GM23338 (cell line): ENCODE data around the gene SPATS1. TPM values are rescaled to one million over a fixed set of nuclear protein-coding genes. Genes with fewer than 3 reads are reported as not detected.

Source experiments
- ATAC-seq: fragments of 200-7000 bp; cut with Tn5 transposase; 3 replicates; pipeline ENCODE4 v1.9.1; 2020
- DNase-seq: peaks from one replicate; pipeline ENCODE4 v3.0.0-alpha.2; 2015; ENCODE audit warnings: low spot score
- H2AFZ ChIP-seq: fragments of 200-600 bp; sonication (generic); 2 replicates; pipeline ENCODE4 v1.8.0; 2016; ENCODE audit warnings: antibody characterized with exemption, mild to moderate bottlenecking, moderate library complexity
- H3F3A ChIP-seq: fragments of 200-600 bp; sonication (generic); replicated peaks from 2 replicates; pipeline ENCODE4 v1.8.0; 2017; ENCODE audit warnings: antibody characterized with exemption, mixed run types, low read depth
- H3K27ac ChIP-seq: fragments of 200-600 bp; sonication (generic); 2 replicates; pipeline ENCODE4 v1.6.1; 2016; ENCODE audit warnings: low read depth
- H3K27me3 ChIP-seq: fragments of 200-600 bp; sonication (generic); 2 replicates; pipeline ENCODE4 v1.8.0; 2016; ENCODE audit warnings: mild to moderate bottlenecking, mixed run types, moderate library complexity; ENCODE audit not compliant: insufficient read depth
- H3K36me3 ChIP-seq: fragments of 200-600 bp; sonication (generic); 2 replicates; pipeline ENCODE4 v1.8.0; 2016; ENCODE audit warnings: mild to moderate bottlenecking; ENCODE audit not compliant: insufficient read depth
- H3K4me1 ChIP-seq: fragments of 200-600 bp; sonication (generic); 2 replicates; pipeline ENCODE4 v1.8.0; 2016; ENCODE audit warnings: mild to moderate bottlenecking, moderate library complexity; ENCODE audit not compliant: insufficient read depth
- H3K4me2 ChIP-seq: fragments of 200-600 bp; sonication (generic); 2 replicates; pipeline ENCODE4 v1.7.1; 2017; ENCODE audit warnings: mixed run types
- H3K4me3 ChIP-seq: fragments of 200-600 bp; sonication (generic); 2 replicates; pipeline ENCODE4 v1.6.1; 2016; ENCODE audit warnings: mixed run types
- H3K79me2 ChIP-seq: fragments of 200-600 bp; sonication (generic); replicated peaks from 2 replicates; pipeline ENCODE4 v1.8.0; 2017; ENCODE audit warnings: mild to moderate bottlenecking; ENCODE audit not compliant: insufficient read depth
- H3K9me2 ChIP-seq: fragments of 200-600 bp; sonication (generic); 2 replicates; pipeline ENCODE4 v1.8.0; 2017; ENCODE audit not compliant: insufficient read depth
- H4K20me1 ChIP-seq: fragments of 200-600 bp; sonication (generic); replicated peaks from 2 replicates; pipeline ENCODE4 v1.8.0; 2017; ENCODE audit warnings: mild to moderate bottlenecking; ENCODE audit not compliant: insufficient read depth
- H3K27ac Mint-ChIP-seq: 2 replicates; pipeline ENCODE4 v1.8.0; 2020; ENCODE audit warnings: inconsistent platforms, mild to moderate bottlenecking, moderate library complexity, mixed read lengths
- H3K27me3 Mint-ChIP-seq: 3 replicates; pipeline ENCODE4 v1.8.0; 2022; ENCODE audit warnings: low read depth, mild to moderate bottlenecking, moderate library complexity, mixed read lengths, inconsistent platforms; ENCODE audit not compliant: insufficient read depth, poor library complexity
- H3K36me3 Mint-ChIP-seq: 3 replicates; pipeline ENCODE4 v1.8.0; 2021; ENCODE audit warnings: low read depth, mild to moderate bottlenecking, inconsistent platforms, moderate library complexity, mixed read lengths
- H3K4me1 Mint-ChIP-seq: 3 replicates; pipeline ENCODE4 v1.8.0; 2020; ENCODE audit warnings: mild to moderate bottlenecking, inconsistent platforms, mixed read lengths
- H3K4me3 Mint-ChIP-seq: 3 replicates; pipeline ENCODE4 v1.8.0; 2021; ENCODE audit warnings: moderate library complexity, mild to moderate bottlenecking, inconsistent platforms, mixed read lengths
- H3K9me3 Mint-ChIP-seq: 3 replicates; pipeline ENCODE4 v1.8.0; 2020; ENCODE audit warnings: moderate library complexity, mild to moderate bottlenecking, inconsistent platforms, mixed read lengths
- CREB1 ChIP-seq: fragments of 250-450 bp; sonication (Bioruptor Pico); IDR thresholded peaks from 2 replicates; pipeline ENCODE4 v1.5.0; 2020; ENCODE audit warnings: low read depth, mild to moderate bottlenecking, moderate library complexity
- CTCF ChIP-seq, 2 experiments: fragments of 200-600 bp in 1 of 2; sonication (generic) in 1 of 2; conservative IDR thresholded peaks; 2 replicates each; pipeline versions ENCODE4 v1.5.1 to v1.6.1; 2016 to 2017; ENCODE audit warnings: antibody characterized with exemption in 2 of 2, low read depth in 2 of 2, mild to moderate bottlenecking in 2 of 2, moderate library complexity in 1 of 2
- EZH2 ChIP-seq: fragments of 200-600 bp; sonication (generic); IDR thresholded peaks from one replicate; pipeline ENCODE4 v1.8.0; 2017; ENCODE audit warnings: antibody characterized with exemption, mild to moderate bottlenecking, low read depth; ENCODE audit not compliant: unreplicated experiment
- JUNB ChIP-seq: IDR thresholded peaks from one replicate; pipeline ENCODE4 v1.6.1; 2016; ENCODE audit warnings: antibody characterized with exemption; ENCODE audit not compliant: unreplicated experiment
- POLR2AphosphoS5 ChIP-seq: IDR thresholded peaks from 2 replicates; pipeline ENCODE4 v1.6.1; 2016; ENCODE audit warnings: antibody characterized with exemption, low read depth
- STAT1 ChIP-seq: IDR thresholded peaks from one replicate; pipeline ENCODE4 v1.6.1; 2016; ENCODE audit warnings: antibody characterized with exemption; ENCODE audit not compliant: unreplicated experiment
- polyA plus RNA-seq: library from polyadenylated mRNA; unstranded; fragments of >200 nt; fragmentation: Nextera tagmentation; extraction: Ambion mirVana; gene quantifications from 2 replicates; pipeline ENCODE4 v1.2.1, GENCODE V29; 2016
- total RNA-seq: library from RNA; depleted of rRNA; stranded (reverse); fragments of >200 nt; shearing (Covaris generic); gene quantifications from 2 replicates; pipeline ENCODE4 v1.2.3, GENCODE V29; 2014
- TF ChIP-seq, protein P1 (sequence below): fragments of 250-450 bp; sonication (Bioruptor Pico); IDR thresholded peaks from 2 replicates; pipeline ENCODE4 v1.5.0; 2020; ENCODE audit warnings: mild to moderate bottlenecking, moderate library complexity

Gene SPATS1
- total and polyA plus RNA-seq, 2 experiments from 2014 or later: not detected

DNA sequence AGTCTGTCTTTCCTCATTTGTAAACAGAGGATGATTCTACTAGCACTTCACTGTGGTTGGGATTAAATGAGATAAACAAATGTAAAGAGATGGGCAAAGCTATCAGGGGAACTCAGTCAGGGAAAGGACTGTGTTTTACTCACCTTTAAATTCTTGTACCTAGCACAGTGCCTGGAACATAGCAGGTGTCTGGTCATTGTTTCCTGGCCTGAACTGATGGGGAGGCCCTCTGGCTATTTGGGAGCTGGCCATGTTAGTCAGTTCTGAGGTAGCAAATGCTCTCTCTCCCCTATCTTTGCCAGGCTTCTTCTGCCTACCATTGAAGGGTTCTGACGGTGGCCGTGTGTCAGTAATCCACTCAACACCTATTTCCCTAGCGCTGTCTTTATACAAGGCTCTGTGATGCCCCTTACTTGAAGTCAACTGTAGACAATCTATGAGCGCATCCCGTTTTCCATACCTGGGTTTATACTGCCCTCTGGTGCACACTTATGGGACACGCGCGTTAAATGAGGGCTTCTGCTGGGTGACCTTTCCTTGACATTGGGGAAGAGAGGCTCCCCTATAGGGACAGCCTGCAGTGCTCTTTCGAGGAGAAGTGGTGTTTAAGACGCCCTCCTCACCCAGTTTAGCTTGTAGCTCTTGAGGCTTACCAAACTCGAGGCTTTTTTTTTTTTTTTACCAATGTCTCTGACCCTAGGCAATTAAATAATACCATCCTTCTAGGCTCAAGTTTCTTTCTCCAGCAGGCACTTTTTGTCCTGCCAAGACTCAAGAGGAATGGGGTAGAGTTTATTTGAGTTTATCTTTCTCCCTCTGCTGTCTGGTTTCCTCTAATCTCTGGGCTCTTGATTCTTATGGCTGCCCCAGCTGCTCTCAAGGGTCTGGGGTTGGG, 4.0 kb upstream of the SPATS1 start:
- no peak overlapping the region for H3K4me3 ChIP-seq
- H3K9me2 ChIP-seq: 0 out of 2 replicates have a peak, but pooled peaks cover 3% of the 10 kb centered on the region
- no peak overlapping the region for H2AFZ ChIP-seq
- Mint-ChIP-seq H3K27me3 (peaks cover 10% of the 10 kb centered on the region), H3K4me1 (peaks cover 25% of the 10 kb centered on the region), H3K36me3 (no peaks in the 10 kb centered on the region), H3K9me3 (no peaks in the 10 kb centered on the region), H3K27ac (no peak overlapping the region; the same call in 1 of the 2 replicates), H3K4me3 (no peak overlapping the region)
- H4K20me1 ChIP-seq: no peaks in the 10 kb centered on the region
- DNase-seq (peak; percentile 92), ATAC-seq (peak; percentile 81)
- no peaks in the 10 kb centered on the region for H3K79me2 ChIP-seq
- H3F3A ChIP-seq: no peaks in the 10 kb centered on the region
- H3K36me3 ChIP-seq: no peaks in the 10 kb centered on the region
- H3K27ac ChIP-seq: no peak overlapping the region
- peaks cover 20% of the 10 kb centered on the region for H3K27me3 ChIP-seq
- TF ChIP-seq CREB1 (CRISPR knock-in tag): peak; percentile 29; the same call in 1 of the 2 replicates
- TF ChIP-seq STAT1: no peak
- TF ChIP-seq CTCF (conservative IDR thresholded peaks at IDR 0.05; ENCODE audit: low read depth in 2 of 2): peak; percentile 91 to 96
- H3K4me1 ChIP-seq: peaks cover 18% of the 10 kb centered on the region; the same call in 1 of the 2 replicates
- H3K4me2 ChIP-seq: no peak overlapping the region

GRCh38 chr6:44339301-44339700, 3.1 kb upstream of the SPATS1 start:
- Mint-ChIP-seq H3K27ac (no peak overlapping the region), H3K9me3 (no peaks in the 10 kb centered on the region), H3K27me3 (peaks cover 10% of the 10 kb centered on the region), H3K4me1 (peaks cover 25% of the 10 kb centered on the region), H3K36me3 (no peaks in the 10 kb centered on the region), H3K4me3 (no peak overlapping the region)
- Histone ChIP-seq H3K9me2 (0 out of 2 replicates have a peak, but pooled peaks cover 3% of the 10 kb centered on the region), H3K4me2 (no peak overlapping the region), H2AFZ (no peak overlapping the region), H3K36me3 (no peaks in the 10 kb centered on the region), H3K27me3 (peaks cover 23% of the 10 kb centered on the region), H3K4me3 (no peak overlapping the region), H3F3A (no peaks in the 10 kb centered on the region), H3K4me1 (peaks cover 18% of the 10 kb centered on the region; the same call in 1 of the 2 replicates), H4K20me1 (no peaks in the 10 kb centered on the region), H3K27ac (no peak overlapping the region), H3K79me2 (no peaks in the 10 kb centered on the region)
- DNase-seq (no peak), ATAC-seq (no peak)
- TF ChIP-seq, protein P1, sequence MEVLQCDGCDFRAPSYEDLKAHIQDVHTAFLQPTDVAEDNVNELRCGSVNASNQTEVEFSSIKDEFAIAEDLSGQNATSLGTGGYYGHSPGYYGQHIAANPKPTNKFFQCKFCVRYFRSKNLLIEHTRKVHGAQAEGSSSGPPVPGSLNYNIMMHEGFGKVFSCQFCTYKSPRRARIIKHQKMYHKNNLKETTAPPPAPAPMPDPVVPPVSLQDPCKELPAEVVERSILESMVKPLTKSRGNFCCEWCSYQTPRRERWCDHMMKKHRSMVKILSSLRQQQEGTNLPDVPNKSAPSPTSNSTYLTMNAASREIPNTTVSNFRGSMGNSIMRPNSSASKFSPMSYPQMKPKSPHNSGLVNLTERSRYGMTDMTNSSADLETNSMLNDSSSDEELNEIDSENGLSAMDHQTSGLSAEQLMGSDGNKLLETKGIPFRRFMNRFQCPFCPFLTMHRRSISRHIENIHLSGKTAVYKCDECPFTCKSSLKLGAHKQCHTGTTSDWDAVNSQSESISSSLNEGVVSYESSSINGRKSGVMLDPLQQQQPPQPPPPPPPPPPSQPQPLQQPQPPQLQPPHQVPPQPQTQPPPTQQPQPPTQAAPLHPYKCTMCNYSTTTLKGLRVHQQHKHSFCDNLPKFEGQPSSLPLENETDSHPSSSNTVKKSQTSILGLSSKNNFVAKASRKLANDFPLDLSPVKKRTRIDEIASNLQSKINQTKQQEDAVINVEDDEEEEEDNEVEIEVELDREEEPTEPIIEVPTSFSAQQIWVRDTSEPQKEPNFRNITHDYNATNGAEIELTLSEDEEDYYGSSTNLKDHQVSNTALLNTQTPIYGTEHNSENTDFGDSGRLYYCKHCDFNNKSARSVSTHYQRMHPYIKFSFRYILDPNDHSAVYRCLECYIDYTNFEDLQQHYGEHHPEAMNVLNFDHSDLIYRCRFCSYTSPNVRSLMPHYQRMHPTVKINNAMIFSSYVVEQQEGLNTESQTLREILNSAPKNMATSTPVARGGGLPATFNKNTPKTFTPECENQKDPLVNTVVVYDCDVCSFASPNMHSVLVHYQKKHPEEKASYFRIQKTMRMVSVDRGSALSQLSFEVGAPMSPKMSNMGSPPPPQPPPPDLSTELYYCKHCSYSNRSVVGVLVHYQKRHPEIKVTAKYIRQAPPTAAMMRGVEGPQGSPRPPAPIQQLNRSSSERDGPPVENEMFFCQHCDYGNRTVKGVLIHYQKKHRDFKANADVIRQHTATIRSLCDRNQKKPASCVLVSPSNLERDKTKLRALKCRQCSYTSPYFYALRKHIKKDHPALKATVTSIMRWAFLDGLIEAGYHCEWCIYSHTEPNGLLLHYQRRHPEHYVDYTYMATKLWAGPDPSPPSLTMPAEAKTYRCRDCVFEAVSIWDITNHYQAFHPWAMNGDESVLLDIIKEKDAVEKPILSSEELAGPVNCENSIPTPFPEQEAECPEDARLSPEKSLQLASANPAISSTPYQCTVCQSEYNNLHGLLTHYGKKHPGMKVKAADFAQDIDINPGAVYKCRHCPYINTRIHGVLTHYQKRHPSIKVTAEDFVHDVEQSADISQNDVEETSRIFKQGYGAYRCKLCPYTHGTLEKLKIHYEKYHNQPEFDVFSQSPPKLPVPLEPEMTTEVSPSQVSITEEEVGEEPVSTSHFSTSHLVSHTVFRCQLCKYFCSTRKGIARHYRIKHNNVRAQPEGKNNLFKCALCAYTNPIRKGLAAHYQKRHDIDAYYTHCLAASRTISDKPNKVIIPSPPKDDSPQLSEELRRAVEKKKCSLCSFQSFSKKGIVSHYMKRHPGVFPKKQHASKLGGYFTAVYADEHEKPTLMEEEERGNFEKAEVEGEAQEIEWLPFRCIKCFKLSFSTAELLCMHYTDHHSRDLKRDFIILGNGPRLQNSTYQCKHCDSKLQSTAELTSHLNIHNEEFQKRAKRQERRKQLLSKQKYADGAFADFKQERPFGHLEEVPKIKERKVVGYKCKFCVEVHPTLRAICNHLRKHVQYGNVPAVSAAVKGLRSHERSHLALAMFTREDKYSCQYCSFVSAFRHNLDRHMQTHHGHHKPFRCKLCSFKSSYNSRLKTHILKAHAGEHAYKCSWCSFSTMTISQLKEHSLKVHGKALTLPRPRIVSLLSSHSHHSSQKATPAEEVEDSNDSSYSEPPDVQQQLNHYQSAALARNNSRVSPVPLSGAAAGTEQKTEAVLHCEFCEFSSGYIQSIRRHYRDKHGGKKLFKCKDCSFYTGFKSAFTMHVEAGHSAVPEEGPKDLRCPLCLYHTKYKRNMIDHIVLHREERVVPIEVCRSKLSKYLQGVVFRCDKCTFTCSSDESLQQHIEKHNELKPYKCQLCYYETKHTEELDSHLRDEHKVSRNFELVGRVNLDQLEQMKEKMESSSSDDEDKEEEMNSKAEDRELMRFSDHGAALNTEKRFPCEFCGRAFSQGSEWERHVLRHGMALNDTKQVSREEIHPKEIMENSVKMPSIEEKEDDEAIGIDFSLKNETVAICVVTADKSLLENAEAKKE (CRISPR knock-in tag): no peak
- TF ChIP-seq EZH2: no peak
- no peak for TF ChIP-seq POLR2AphosphoS5
- TF ChIP-seq STAT1: no peak
- no peak for TF ChIP-seq JUNB
